Measurements from ENCODE around the gene ADGRG6. TPM values are rescaled to one million over a fixed set of nuclear protein-coding genes. Genes with fewer than 3 reads are reported as not detected.

The ADGRG6 gene
- total RNA-seq, 4 donors from 2014 or later = 15.7 to 43.3 (median 32.2) TPM

DNA sequence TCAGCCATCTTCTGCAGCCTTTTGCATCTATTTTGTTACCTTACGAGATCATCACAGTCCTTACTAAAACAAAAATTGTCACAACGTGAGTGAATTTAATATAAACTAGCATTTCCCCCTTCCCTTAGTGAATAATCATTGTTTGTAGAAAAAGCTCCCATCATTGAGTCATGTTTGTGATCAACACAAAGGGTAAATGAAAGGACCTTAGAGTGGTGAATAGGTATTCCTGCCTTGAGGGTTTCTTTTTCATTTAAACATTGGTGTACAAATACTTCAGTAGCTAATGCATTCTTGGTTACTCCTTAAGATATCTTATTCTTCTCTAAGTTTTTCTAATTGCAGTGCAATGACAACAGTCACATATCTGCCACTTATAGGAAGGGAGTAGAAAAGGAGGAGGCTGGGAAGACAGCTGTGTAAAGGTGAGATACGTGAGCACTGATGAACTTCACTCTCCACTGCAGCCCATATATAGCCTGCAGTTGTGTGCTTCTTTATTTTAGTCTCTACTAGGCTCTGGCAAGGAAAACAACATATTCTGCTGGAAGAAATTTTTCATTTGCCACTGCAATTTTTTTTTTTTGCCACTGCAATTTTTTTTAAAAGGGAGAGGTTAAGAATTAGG lies 27.8 kb downstream of the ADGRG6 start:
- Histone ChIP-seq H3K9me3 (no peaks in the 10 kb centered on the region), H3K36me3 (no peaks in the 10 kb centered on the region), H3K27me3 (no peaks in the 10 kb centered on the region), H3K4me3 (no peak overlapping the region), H3K27ac (no peak overlapping the region), H3K4me1 (no peaks in the 10 kb centered on the region)
- no peak for DNase-seq
- TF ChIP-seq, protein P1, sequence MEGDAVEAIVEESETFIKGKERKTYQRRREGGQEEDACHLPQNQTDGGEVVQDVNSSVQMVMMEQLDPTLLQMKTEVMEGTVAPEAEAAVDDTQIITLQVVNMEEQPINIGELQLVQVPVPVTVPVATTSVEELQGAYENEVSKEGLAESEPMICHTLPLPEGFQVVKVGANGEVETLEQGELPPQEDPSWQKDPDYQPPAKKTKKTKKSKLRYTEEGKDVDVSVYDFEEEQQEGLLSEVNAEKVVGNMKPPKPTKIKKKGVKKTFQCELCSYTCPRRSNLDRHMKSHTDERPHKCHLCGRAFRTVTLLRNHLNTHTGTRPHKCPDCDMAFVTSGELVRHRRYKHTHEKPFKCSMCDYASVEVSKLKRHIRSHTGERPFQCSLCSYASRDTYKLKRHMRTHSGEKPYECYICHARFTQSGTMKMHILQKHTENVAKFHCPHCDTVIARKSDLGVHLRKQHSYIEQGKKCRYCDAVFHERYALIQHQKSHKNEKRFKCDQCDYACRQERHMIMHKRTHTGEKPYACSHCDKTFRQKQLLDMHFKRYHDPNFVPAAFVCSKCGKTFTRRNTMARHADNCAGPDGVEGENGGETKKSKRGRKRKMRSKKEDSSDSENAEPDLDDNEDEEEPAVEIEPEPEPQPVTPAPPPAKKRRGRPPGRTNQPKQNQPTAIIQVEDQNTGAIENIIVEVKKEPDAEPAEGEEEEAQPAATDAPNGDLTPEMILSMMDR (IDR thresholded peaks at IDR 0.05) = no peak
- no peak for TF ChIP-seq POLR2A (IDR thresholded peaks at IDR 0.05)

DNA sequence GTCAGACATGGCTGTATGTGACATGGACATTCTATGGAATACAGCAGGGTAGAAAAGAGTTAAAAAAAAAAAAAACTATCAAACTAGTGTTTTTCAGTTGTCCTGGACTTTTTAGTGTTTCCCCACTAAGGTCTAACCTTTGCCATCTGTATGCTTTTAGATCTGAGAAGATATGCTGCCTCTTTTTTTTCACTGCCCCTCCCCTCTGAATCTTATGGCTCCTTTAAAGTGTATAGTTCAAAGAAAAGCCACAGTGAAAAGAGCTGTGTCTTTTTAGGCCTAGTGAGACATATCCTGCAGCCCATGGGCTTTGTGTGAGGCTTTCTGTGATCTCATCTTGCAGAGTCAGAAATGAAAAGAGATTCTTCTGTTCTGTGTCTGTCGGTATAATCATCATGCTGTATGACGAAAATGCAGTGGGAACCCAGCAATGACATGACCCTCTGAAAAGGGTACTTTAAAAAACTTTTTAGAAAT lies 29.3 kb downstream of the ADGRG6 start:
- Histone ChIP-seq H3K4me3 (no peak overlapping the region), H3K4me1 (no peaks in the 10 kb centered on the region), H3K27me3 (no peaks in the 10 kb centered on the region), H3K9me3 (no peaks in the 10 kb centered on the region), H3K36me3 (no peaks in the 10 kb centered on the region), H3K27ac (no peak overlapping the region)
- TF ChIP-seq, protein P1 (IDR thresholded peaks at IDR 0.05) = no peak
- TF ChIP-seq POLR2A (IDR thresholded peaks at IDR 0.05) = no peak
- no peak for DNase-seq

DNA sequence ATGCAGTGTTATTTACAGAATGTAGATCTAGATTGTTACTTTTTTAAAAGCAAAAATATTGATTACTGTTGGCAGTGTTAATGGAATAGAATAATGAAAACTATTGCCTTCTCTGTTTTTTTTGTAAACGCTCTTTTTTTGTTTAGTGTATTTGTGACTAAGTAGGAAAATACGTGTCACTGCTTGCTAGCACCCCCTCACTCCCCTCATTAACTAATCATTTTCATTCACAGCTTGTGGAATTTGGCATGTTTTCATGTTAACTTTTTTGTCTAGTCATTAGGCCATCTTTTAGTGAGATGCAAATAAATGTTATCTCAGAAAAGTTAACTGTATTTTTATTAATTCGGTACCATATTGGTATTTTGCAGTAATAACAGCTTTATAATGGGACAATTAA lies 29.8 kb downstream of the ADGRG6 start:
- TF ChIP-seq, protein P1 (IDR thresholded peaks at IDR 0.05) = no peak
- Histone ChIP-seq H3K36me3 (no peaks in the 10 kb centered on the region), H3K4me3 (no peak overlapping the region), H3K27me3 (no peaks in the 10 kb centered on the region), H3K4me1 (no peaks in the 10 kb centered on the region), H3K9me3 (no peaks in the 10 kb centered on the region), H3K27ac (no peak overlapping the region)
- DNase-seq = no peak

DNA sequence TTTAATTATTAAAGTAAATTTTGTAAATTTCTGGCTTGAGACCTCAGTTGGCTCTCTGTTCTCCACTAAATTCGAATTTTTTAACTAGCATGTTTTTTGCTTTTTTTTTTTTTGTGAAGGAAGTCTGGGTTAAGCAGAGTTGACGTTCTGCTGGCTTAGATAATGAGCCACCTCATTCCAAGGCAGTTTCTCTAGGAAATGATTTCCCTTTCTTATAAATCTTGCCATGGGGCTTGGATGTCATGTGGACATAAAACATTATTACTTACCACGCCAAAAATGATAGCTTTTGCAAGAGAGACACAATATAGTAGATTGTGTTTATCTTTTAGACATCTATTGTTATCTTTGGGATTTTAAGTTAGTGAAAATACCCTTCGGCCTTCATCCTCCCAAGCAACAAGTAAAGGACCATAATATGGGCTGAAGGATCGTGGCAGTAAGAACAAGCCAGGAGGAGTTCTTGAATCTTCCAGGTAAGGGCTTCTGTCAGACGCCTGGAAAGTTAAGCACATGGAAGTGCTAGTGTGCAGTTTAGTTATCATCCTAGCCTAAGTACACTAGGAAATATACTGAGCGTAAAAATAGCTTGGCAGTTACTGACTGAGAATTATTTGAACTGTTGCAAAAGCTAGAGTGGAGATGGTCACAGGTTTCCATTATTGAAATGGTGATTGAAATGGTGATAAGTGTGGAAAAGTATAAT lies 30.7 kb downstream of the ADGRG6 start:
- Histone ChIP-seq H3K9me3 (no peaks in the 10 kb centered on the region), H3K27ac (no peak overlapping the region), H3K27me3 (no peaks in the 10 kb centered on the region), H3K36me3 (no peaks in the 10 kb centered on the region), H3K4me3 (no peak overlapping the region), H3K4me1 (no peaks in the 10 kb centered on the region)
- TF ChIP-seq, protein P1 (IDR thresholded peaks at IDR 0.05) = no peak
- TF ChIP-seq POLR2A (IDR thresholded peaks at IDR 0.05) = no peak
- DNase-seq = no peak

DNA sequence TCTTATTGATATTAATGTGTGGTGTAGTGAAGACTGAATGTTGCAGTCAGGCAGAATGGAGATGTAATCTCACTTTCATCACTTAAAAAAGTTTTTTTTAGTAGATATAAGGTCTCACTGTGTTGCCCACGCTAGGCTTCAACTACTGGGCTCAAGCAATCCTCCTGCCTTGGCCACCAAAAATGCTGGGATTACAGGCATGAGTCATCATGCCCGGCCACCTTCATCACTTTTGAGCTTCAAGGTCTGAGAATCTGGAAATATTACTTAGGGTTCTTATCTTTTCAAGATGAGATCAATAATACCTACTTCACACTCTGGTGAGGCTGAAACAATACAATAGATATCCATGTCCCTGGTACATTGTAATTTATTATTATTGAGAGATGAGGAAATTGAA lies 31.6 kb downstream of the ADGRG6 start:
- no peaks in the 10 kb centered on the region for H3K36me3 ChIP-seq
- H3K4me1 ChIP-seq = no peaks in the 10 kb centered on the region
- DNase-seq = no peak
- no peaks in the 10 kb centered on the region for H3K27me3 ChIP-seq
- no peak for TF ChIP-seq POLR2A (IDR thresholded peaks at IDR 0.05)
- TF ChIP-seq, protein P1 (IDR thresholded peaks at IDR 0.05) = no peak
- no peak overlapping the region for H3K27ac ChIP-seq
- H3K4me3 ChIP-seq = no peak overlapping the region
- H3K9me3 ChIP-seq = no peaks in the 10 kb centered on the region

All from Peyer's patch (tissue), 4 donors.